Activated naive CD4-positive, alpha-beta T cell treated with anti-CD3 and anti-CD28 coated beads, Interleukin-2, amount 50 U/mL, for 16 hours (primary cell): Measurements from ENCODE around the gene NR2F2.

Experiments used
- DNase-seq: peaks from one replicate; pipeline ENCODE4 v3.0.0-alpha.2; 2020

NR2F2 gene

GRCh38 chr15:96333131-96334016, 2.9 kb downstream of the NR2F2 start:
- no peak for DNase-seq

DNA sequence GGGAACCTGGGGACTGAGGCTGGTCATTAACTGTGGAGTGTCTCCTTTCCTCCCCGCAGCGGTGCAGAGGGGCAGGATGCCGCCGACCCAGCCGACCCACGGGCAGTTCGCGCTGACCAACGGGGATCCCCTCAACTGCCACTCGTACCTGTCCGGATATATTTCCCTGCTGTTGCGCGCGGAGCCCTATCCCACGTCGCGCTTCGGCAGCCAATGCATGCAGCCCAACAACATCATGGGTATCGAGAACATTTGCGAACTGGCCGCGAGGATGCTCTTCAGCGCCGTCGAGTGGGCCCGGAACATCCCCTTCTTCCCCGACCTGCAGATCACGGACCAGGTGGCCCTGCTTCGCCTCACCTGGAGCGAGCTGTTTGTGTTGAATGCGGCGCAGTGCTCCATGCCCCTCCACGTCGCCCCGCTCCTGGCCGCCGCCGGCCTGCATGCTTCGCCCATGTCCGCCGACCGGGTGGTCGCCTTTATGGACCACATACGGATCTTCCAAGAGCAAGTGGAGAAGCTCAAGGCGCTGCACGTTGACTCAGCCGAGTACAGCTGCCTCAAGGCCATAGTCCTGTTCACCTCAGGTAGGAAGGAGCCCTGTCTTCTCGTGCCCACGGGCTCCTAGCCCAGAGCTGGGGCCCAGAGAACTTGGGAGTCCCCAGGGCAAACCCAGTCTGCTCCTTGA, 3.7 kb downstream of the NR2F2 start:
- DNase-seq = no peak

DNA sequence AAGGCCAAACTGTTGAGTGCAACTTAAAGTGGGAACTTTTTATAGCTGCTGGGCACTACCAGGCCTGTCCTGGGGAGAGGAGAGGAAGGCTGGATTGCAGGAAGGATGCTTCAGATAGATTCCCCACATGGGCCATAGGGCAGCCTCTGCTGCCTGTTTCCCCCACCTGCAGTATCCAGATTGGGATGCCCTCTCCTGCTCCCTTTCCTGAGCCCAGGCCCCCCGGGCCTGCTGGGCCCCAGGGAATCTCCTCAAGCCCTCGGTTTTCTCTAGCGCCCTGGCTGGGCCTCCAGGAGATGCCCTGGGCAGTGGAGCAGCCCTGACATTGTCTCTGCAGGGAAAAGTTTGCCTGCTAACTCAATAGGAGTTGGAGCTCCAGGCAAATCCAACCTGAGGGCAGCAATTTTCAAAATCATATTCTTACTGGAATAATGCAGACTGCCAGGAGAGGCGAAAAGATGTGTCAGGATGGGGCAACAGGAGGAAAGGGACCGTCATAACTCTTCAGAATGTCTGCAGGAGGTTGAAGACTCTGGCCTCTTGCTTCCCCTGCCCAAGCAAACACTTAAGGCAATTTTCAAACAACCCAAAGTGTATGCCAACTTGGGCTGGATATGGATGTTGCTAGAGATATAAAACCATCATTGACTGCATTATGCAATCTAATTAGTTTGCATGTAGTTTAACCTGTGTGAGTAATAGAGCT, 4.4 kb downstream of the NR2F2 start:
- no peak for DNase-seq

DNA sequence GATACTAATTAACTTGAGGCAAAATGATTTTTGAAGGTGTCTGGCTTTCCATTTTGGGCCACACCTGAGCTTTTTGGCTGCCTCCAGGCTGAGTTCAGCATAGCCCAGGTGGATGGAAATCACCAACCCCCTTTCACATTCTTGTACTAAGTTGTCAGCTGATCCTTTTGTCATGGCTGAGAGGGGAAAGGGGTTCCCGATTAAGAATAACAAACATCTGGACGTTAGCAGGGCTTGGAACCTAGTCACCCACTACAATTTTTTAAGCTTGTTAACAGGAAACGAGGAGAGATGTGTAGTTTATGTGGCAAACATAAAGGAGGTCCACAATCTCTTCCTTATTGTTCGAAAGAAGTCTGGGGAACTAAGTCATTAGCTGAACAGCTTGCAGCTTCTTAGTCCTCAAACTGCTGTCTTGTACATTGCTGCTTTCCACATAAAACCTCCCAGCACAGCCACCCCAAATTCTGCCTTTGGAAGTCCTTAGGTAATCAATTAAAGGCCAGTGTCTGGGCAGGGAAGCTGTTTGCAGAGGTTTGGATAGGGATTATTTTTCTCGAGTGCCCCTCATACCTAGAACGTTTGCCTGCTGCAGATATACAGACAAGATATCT, 5.0 kb downstream of the NR2F2 start:
- no peak for DNase-seq

GRCh38 chr15:96336108-96336595, 5.7 kb downstream of the NR2F2 start:
- DNase-seq = no peak

GRCh38 chr15:96336596-96337364, 6.3 kb downstream of the NR2F2 start:
- no peak for DNase-seq

- DNase-seq = no peak
These were observed 7.0 kb downstream of the NR2F2 start for GRCh38 chr15:96337365-96338023.

DNA sequence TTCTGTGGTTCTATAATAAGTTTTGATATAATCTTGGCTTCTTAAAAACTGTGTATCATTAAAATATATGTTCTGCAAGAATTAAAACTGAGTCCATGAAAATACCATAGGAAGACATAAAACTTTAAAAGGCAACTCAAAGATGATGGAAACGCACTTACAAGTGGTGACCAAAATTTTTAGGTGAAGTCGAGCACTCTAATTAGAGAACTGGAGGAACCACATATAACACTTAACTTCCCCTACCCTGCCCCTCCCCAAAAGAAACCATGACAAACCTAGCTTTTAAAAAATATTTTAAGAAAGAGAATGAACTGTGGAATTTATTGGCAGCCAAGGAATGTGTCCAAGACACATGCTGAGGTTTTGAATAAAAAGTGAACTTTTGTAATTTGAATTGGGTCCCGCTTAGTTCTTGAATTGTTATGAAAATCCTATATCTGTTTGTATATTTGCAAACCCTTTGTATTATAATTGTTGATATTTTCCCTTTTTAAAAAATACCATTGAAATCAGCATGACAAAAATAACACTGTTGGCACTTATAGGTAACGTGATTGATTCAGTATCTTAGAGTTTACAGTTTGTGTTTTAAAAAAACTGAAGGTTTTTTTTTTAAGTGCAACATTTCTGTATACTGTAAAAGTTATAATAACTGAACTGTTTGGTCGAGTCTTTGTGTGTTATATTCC, 7.7 kb downstream of the NR2F2 start:
- no peak for DNase-seq

DNA sequence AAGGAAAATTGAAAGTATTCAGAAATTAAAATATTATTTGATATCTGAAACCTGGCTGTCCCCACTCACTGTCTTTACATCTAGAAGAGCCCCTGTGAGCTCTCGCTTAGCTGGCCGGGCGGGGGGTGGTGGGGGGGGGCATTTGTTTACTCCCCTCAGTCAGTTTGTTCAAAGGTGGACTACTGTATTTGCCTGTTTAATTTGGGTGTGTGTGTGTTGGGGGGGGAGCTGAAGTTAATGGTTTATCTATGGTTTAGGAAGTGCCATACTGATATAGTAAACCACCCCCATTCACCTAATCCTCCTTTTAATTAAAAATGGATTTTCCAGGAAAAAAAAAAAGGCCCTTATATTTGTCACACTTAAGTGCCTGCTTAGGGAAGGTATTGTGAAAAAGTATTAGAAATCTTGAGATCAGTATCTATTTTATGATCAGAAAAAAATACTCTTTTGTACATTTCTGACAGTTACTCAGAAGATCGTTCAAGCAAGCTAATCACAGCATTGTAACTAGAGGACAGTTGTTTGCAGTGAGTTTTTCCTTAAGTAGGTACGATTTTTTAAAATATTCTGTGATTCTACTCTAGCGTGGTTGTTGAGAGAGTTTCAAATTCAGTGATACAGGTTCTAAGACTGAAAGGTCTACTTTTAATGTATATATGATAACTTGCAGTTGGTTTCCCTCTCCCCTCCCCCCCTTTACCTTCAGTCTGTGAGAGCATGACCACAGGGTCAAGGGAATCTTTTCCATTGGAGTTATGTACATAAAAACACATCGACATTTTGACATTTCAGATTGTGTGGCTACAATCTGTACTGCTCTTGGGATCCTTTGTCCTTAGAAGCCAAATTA, 8.5 kb downstream of the NR2F2 start:
- DNase-seq = no peak

GRCh38 chr15:96339619-96340347, 9.3 kb downstream of the NR2F2 start:
- DNase-seq = no peak

DNA sequence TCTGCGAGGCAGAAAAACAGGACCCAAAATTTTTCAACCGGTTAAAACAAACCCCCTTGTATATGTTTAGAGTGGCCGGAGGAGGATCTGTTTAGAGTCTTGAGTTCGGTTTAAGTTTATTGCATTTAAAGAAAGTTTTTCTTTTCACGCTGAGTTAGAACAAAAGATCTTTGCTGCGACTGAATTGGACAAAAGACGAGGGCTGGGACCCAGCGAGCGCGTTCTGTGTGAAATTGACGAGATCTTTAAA, 9.8 kb downstream of the NR2F2 start:
- no peak for DNase-seq

DNA sequence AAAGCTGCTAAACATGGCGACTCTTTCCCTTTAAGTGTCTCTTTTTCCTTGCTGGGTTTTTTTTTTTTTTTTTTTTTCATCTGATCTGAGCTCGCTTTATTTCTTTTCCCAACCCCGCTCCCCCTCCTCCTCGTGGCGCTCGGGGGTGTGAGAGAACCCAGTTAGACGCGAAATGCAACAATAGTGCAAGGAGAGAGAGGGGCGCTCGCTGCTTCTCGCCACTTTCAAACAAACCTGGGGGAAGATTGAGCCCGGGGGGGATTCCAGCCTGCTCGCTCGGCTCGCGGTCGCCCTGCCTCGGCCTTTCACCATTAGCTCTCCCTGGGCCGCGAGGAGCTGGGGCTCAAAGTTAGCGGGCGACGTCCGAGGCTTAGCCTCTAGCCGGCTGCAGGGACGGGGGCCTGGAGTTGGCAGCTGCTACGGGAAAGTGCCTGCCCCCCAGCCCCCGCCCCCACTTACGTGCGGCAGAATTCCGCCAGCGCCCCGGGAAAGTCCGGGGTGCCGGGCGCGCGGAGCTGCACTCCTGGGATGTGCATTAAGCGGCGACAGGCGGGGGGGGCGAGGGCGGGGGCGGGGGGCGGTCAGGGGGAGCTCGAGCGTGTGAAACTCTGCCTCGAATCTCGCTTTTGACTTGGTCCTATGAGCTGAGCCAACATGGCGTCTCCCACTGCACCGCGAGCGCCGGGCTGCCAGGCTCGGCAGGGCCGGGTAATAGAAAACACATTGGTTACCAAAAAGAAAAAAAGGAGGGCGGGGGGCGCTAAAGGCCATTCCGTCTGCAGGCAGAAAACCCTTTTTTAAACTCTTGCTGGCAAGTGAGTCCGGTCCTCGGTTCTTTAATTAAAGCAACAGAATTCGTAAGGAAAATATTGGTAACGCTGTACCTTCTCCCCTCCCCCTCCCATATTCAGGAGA, 10.4 kb downstream of the NR2F2 start:
- DNase-seq = no peak

- no peak for DNase-seq
These were observed 11.3 kb downstream of the NR2F2 start for GRCh38 chr15:96341513-96342405.

GRCh38 chr15:96342406-96343112, 12.1 kb downstream of the NR2F2 start:
- DNase-seq = no peak

DNA sequence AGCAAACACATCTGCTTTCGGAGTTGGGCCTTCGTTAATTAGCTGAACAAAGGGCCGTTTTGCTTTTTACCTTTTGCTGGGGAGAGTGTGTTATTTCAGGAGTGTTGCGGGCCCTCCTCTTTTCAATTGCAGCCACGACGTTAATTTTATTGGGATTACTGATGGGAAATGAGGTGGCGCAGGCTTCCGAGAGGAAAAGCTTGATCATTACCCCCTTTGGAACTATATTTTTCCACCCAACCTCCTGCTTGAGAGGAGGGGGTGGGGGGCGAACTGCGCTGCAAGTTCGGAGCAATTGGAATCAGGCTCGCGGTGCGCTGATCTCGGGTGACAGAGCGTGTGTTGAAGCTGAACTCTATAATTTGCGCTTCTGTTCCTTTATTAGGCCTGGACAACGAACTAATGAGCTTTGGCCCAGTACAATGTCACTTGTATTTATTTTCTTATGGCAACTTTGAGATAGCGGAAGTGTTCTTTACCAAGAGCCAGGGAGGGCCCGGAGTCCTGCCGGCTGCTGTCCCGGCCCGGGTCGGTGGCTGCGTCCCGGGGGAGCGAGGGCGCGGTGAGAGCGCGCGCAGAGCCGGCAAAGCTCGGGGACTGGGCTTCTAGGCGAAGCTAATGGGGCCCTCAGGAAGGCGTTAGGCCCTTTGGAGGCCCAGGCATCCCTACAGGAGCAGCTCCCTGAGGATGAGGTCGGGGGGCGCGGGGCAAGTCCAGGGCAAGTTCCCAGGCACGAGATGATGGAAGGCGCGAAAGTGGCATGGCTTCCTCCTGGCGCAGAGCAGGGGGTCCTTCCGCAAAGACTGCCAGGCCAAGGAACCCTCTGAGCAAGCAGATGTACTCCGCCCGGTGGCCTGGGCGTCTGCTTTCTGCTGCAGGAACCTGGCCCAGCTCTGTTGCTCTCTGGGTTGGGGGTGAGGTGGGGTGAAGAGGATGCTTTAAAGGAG, 12.9 kb downstream of the NR2F2 start:
- DNase-seq = no peak
